GM23248 (cell line): ENCODE data around the gene FER.

Experiments used
- EZH2 ChIP-seq: fragments of 200-600 bp; sonication (generic); IDR thresholded peaks from 2 replicates; pipeline ENCODE4 v1.6.1; 2018; ENCODE audit warnings: antibody characterized with exemption, mild to moderate bottlenecking; ENCODE audit not compliant: insufficient read depth, poor library complexity, severe bottlenecking
- EZH2phosphoT487 ChIP-seq: fragments of 200-600 bp; sonication (generic); IDR thresholded peaks from 2 replicates; pipeline ENCODE4 v1.6.1; 2018; ENCODE audit warnings: antibody characterized with exemption, moderate library complexity, mild to moderate bottlenecking, low read depth; ENCODE audit not compliant: insufficient read depth

GRCh38 chr5:108989761-108990392 is 242.2 kb downstream of the FER start:
- TF ChIP-seq EZH2 (no peak), EZH2phosphoT487 (no peak)
